PC-3 (cell line): ENCODE measurements around the gene IL24. TPM values are rescaled to one million over a fixed set of nuclear protein-coding genes. Genes with fewer than 3 reads are reported as not detected.

Experiments used
- ATAC-seq: fragments of 200-7000 bp; cut with Tn5 transposase; 2 replicates; pipeline ENCODE4 v1.9.1; 2020; ENCODE audit warnings: mild to moderate bottlenecking, moderate library complexity
- BruUV-seq: library from RNA; stranded (reverse); fragments of 400-500 nt; replicated peaks from 2 replicates; lab custom pipeline; 2021; lab: Mats Ljungman, UMichigan
- CTCF ChIA-PET: fragments of 300-600 bp; sonication (Branson Sonifier 250); formaldehyde crosslinking; loops from one replicate; lab custom pipeline; 2022; ENCODE audit warnings: antibody characterized with exemption; lab: Charles Lee
- POLR2A ChIA-PET: fragments of 300-600 bp; sonication (Branson Sonifier 250); formaldehyde crosslinking; loops from one replicate; lab custom pipeline; 2022; ENCODE audit warnings: antibody characterized with exemption; ENCODE audit not compliant: unreplicated experiment; lab: Charles Lee
- DNase-seq: peaks from one replicate; pipeline ENCODE4 v3.0.0-alpha.2; 2015
- H2AFZ ChIP-seq: fragments of 300-600 bp; sonication (generic); 2 replicates; pipeline ENCODE4 v1.6.0; 2016; ENCODE audit warnings: antibody characterized with exemption, low read length
- H3F3A ChIP-seq: fragments of 300-600 bp; sonication (generic); one replicate; pipeline ENCODE4 v1.6.0; 2017; ENCODE audit warnings: antibody characterized with exemption, low read length, control low read depth, mild to moderate bottlenecking; ENCODE audit not compliant: unreplicated experiment
- H3K27ac ChIP-seq: fragments of 300-600 bp; sonication (generic); 2 replicates; pipeline ENCODE4 v1.5.1; 2016; ENCODE audit warnings: mild to moderate bottlenecking, low read length
- H3K27me3 ChIP-seq: fragments of 300-600 bp; sonication (generic); 2 replicates; pipeline ENCODE4 v1.6.1; 2016; ENCODE audit warnings: low read length, mixed read lengths
- H3K36me3 ChIP-seq: fragments of 300-600 bp; sonication (generic); 2 replicates; pipeline ENCODE4 v1.6.1; 2016; ENCODE audit warnings: low read depth, mixed run types, low read length, mixed read lengths
- H3K4me1 ChIP-seq: fragments of 300-600 bp; sonication (generic); 2 replicates; pipeline ENCODE4 v1.5.1; 2016; ENCODE audit warnings: low read length; ENCODE audit not compliant: insufficient read depth
- H3K4me2 ChIP-seq: fragments of 300-600 bp; sonication (generic); 2 replicates; pipeline ENCODE4 v1.6.0; 2016; ENCODE audit warnings: low read length
- H3K4me3 ChIP-seq: fragments of 300-600 bp; sonication (generic); 2 replicates; pipeline ENCODE4 v1.5.1; 2016; ENCODE audit warnings: mild to moderate bottlenecking, low read length, mixed read lengths
- H3K79me2 ChIP-seq: fragments of 300-600 bp; sonication (generic); 2 replicates; pipeline ENCODE4 v1.6.1; 2017; ENCODE audit warnings: low read length, mixed read lengths
- H3K9ac ChIP-seq: fragments of 300-600 bp; sonication (generic); 2 replicates; pipeline ENCODE4 v1.6.0; 2016; ENCODE audit warnings: mild to moderate bottlenecking, low read length
- H3K9me2 ChIP-seq: fragments of 300-600 bp; sonication (generic); replicated peaks from 2 replicates; pipeline ENCODE4 v1.6.1; 2016; ENCODE audit warnings: mixed run types, low read length, mixed read lengths
- H3K9me3 ChIP-seq: fragments of 300-600 bp; sonication (generic); 2 replicates; pipeline ENCODE4 v1.6.1; 2016; ENCODE audit warnings: low read length, mixed read lengths
- H4K20me1 ChIP-seq: fragments of 300-600 bp; sonication (generic); 2 replicates; pipeline ENCODE4 v1.6.1; 2016; ENCODE audit warnings: low read length, mixed read lengths
- CTCF ChIP-seq: fragments of 300-600 bp; sonication (generic); conservative IDR thresholded peaks from 2 replicates; pipeline ENCODE4 v1.5.1; 2017; ENCODE audit warnings: antibody characterized with exemption, low read depth, mild to moderate bottlenecking, low read length
- EZH2 ChIP-seq: fragments of 300-600 bp; sonication (generic); IDR thresholded peaks from one replicate; pipeline ENCODE4 v1.6.1; 2017; ENCODE audit warnings: antibody characterized with exemption, mild to moderate bottlenecking, low read length; ENCODE audit not compliant: unreplicated experiment
- EZH2phosphoT487 ChIP-seq: fragments of 300-600 bp; sonication (generic); IDR thresholded peaks from 2 replicates; pipeline ENCODE4 v1.6.1; 2018; ENCODE audit warnings: mild to moderate bottlenecking, antibody characterized with exemption, low read length, borderline replicate concordance
- intact Hi-C: fragments of 100-400 bp; cut with micrococcal nuclease; formaldehyde crosslinking; loops from 2 replicates; pipeline ENCODE4 v1.9.0; 2023
- total RNA-seq: library from RNA; depleted of rRNA; stranded (reverse); fragments of >200 nt; gene quantifications from 2 replicates; pipeline ENCODE4 v1.2.3, GENCODE V29; 2014

The IL24 gene
- total RNA-seq, 1 experiment from 2014 or later = 1.9 TPM

GRCh38 chr1:206856674-206857464, 40.4 kb upstream of the IL24 start:
- no peak overlapping the region for H2AFZ ChIP-seq
- peaks cover 5% of the 10 kb centered on the region; the same call in 1 of the 2 replicates for H3K4me1 ChIP-seq
- ChIA-PET CTCF (interaction anchor here (0.6 kb wide), 2 partner anchors 56 to 123 kb away, joined by 5 to 6 read pairs; no protein-coding TSS in a partner anchor), POLR2A (no interaction called here)
- ATAC-seq = peak; percentile 80
- H3K79me2 ChIP-seq = no peaks in the 10 kb centered on the region
- no peak overlapping the region for H3K27ac ChIP-seq
- no peak overlapping the region for H3K9ac ChIP-seq
- H3F3A ChIP-seq = no peaks in the 10 kb centered on the region
- no peak overlapping the region for H3K4me3 ChIP-seq
- no peaks in the 10 kb centered on the region for H3K36me3 ChIP-seq
- TF ChIP-seq EZH2 (no peak), CTCF (peak; percentile 85)
- peaks cover 8% of the 10 kb centered on the region for H3K27me3 ChIP-seq
- intact Hi-C loops = loop anchor here (1.0 kb wide), 1 partner anchor 55 kb away; no protein-coding TSS in a partner anchor
- no peaks in the 10 kb centered on the region for H4K20me1 ChIP-seq
- peaks cover 9% of the 10 kb centered on the region for H3K9me3 ChIP-seq
- H3K4me2 ChIP-seq = no peak overlapping the region
- H3K9me2 ChIP-seq = no peaks in the 10 kb centered on the region
- BruUV-seq = no TSS peak
- peak; percentile 51 for DNase-seq

- peaks cover 5% of the 10 kb centered on the region; the same call in 1 of the 2 replicates for H3K4me1 ChIP-seq
- no peaks in the 10 kb centered on the region for H3K9me2 ChIP-seq
- no peak overlapping the region for H3K4me2 ChIP-seq
- H3K9ac ChIP-seq = no peak overlapping the region
- H3K4me3 ChIP-seq = no peak overlapping the region
- POLR2A ChIA-PET = interaction anchor here (0.6 to 0.7 kb wide), 3 partner anchors 31 to 664 kb away, joined by 3 to 5 read pairs (median 3); no protein-coding TSS in a partner anchor
- no peaks in the 10 kb centered on the region for H3K9me3 ChIP-seq
- H4K20me1 ChIP-seq = no peaks in the 10 kb centered on the region
- H2AFZ ChIP-seq = peak overlapping the region; percentile 55
- intact Hi-C loops = no loop called here
- no peaks in the 10 kb centered on the region for H3K36me3 ChIP-seq
- H3K27me3 ChIP-seq = peaks cover 8% of the 10 kb centered on the region; the same call in 1 of the 2 replicates
- no peak for TF ChIP-seq EZH2
- no peak for TF ChIP-seq CTCF
- no peak for TF ChIP-seq EZH2phosphoT487
- no peaks in the 10 kb centered on the region for H3K79me2 ChIP-seq
- no TSS peak for BruUV-seq
- CTCF ChIA-PET = no interaction called here
- H3K27ac ChIP-seq = no peak overlapping the region
- ATAC-seq = no peak
- peak; percentile 51 for DNase-seq
- H3F3A ChIP-seq = no peaks in the 10 kb centered on the region
Observed at GRCh38 chr1:206859082-206859521, 38.1 kb upstream of the IL24 start.

- no peaks in the 10 kb centered on the region for H3K9me2 ChIP-seq
- no peaks in the 10 kb centered on the region for H3F3A ChIP-seq
- no peaks in the 10 kb centered on the region for H4K20me1 ChIP-seq
- intact Hi-C loops = no loop called here
- H3K9ac ChIP-seq = no peak overlapping the region
- H3K4me1 ChIP-seq = peaks cover 5% of the 10 kb centered on the region; the same call in 1 of the 2 replicates
- ATAC-seq = no peak
- H3K79me2 ChIP-seq = no peaks in the 10 kb centered on the region
- no peak overlapping the region for H2AFZ ChIP-seq
- BruUV-seq = no TSS peak
- no peaks in the 10 kb centered on the region for H3K9me3 ChIP-seq
- DNase-seq = no peak
- no peak overlapping the region for H3K4me2 ChIP-seq
- TF ChIP-seq EZH2 = no peak
- TF ChIP-seq EZH2phosphoT487 = no peak
- TF ChIP-seq CTCF = no peak
- H3K4me3 ChIP-seq = no peak overlapping the region
- peaks cover 8% of the 10 kb centered on the region; the same call in 1 of the 2 replicates for H3K27me3 ChIP-seq
- CTCF ChIA-PET = no interaction called here
- no peaks in the 10 kb centered on the region for H3K36me3 ChIP-seq
- H3K27ac ChIP-seq = no peak overlapping the region
- POLR2A ChIA-PET = no interaction called here
Observed at GRCh38 chr1:206860165-206860564, 37.1 kb upstream of the IL24 start.
